GM12891 (cell line): ENCODE data around the gene LRP11.

Experiments used
- POLR2A ChIP-seq: IDR thresholded peaks from 2 replicates; pipeline ENCODE4 v1.6.1; 2011; ENCODE audit warnings: low read depth, low read length, control low read depth
- POLR2AphosphoS5 ChIP-seq: IDR thresholded peaks from 2 replicates; pipeline ENCODE4 v1.6.1; 2011; ENCODE audit warnings: low read depth, low read length, control low read depth
- POU2F2 ChIP-seq: IDR thresholded peaks from 2 replicates; pipeline ENCODE4 v1.6.1; 2011; ENCODE audit warnings: low read depth, mild to moderate bottlenecking, control low read depth, low read length, moderate library complexity
- SPI1 ChIP-seq: IDR thresholded peaks from 2 replicates; pipeline ENCODE4 v1.6.1; 2011; ENCODE audit warnings: low read depth, low read length, control low read depth
- TAF1 ChIP-seq: IDR thresholded peaks from 2 replicates; pipeline ENCODE4 v1.6.1; 2011; ENCODE audit warnings: low read depth, low read length, control low read depth

GRCh38 chr6:149863698-149864577 lies at the start of gene LRP11:
- no peak for TF ChIP-seq POLR2AphosphoS5
- TF ChIP-seq TAF1, result no peak
- no peak for TF ChIP-seq SPI1
- TF ChIP-seq POLR2A, result no peak
- TF ChIP-seq POU2F2, result no peak
